ENCODE results near the gene CMC1.

DNA sequence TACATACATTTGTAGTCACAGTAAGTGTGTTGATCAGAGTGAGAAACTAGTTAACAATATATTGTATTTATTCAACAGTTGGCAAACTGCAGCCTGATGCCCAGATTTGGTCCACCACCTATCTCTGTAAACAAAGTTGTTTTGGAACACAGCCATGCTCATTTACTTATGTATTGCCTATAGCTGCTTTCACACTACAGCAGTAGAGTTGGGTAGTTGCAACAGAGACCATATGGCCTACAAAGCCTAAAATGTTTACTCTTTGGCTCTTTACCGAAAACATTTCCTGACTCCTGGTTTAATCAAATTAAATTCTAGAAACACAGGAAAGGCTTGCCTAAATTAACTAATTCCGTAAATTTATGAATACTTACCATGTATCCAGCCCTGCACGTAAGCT lies 39.4 kb downstream of the CMC1 start:
- TF ChIP-seq, protein P1, sequence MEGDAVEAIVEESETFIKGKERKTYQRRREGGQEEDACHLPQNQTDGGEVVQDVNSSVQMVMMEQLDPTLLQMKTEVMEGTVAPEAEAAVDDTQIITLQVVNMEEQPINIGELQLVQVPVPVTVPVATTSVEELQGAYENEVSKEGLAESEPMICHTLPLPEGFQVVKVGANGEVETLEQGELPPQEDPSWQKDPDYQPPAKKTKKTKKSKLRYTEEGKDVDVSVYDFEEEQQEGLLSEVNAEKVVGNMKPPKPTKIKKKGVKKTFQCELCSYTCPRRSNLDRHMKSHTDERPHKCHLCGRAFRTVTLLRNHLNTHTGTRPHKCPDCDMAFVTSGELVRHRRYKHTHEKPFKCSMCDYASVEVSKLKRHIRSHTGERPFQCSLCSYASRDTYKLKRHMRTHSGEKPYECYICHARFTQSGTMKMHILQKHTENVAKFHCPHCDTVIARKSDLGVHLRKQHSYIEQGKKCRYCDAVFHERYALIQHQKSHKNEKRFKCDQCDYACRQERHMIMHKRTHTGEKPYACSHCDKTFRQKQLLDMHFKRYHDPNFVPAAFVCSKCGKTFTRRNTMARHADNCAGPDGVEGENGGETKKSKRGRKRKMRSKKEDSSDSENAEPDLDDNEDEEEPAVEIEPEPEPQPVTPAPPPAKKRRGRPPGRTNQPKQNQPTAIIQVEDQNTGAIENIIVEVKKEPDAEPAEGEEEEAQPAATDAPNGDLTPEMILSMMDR (IDR thresholded peaks at IDR 0.05): no peak
- TF ChIP-seq EP300 (IDR thresholded peaks at IDR 0.05) (no peak), JUN (IDR thresholded peaks at IDR 0.05) (no peak), RARB (CRISPR knock-in tag; IDR thresholded peaks at IDR 0.05) (no peak), RAD21 (conservative IDR thresholded peaks at IDR 0.05 in 1 of 2, IDR thresholded peaks at IDR 0.05 in 1 of 2) (no peak), PHF8 (IDR thresholded peaks at IDR 0.05; ENCODE audit: borderline replicate concordance, low read depth) (no peak)
- TF ChIP-seq, protein P2, sequence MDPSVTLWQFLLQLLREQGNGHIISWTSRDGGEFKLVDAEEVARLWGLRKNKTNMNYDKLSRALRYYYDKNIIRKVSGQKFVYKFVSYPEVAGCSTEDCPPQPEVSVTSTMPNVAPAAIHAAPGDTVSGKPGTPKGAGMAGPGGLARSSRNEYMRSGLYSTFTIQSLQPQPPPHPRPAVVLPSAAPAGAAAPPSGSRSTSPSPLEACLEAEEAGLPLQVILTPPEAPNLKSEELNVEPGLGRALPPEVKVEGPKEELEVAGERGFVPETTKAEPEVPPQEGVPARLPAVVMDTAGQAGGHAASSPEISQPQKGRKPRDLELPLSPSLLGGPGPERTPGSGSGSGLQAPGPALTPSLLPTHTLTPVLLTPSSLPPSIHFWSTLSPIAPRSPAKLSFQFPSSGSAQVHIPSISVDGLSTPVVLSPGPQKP (IDR thresholded peaks at IDR 0.05; ENCODE audit: low read depth, low read length): no peak

Measured in A549 (cell line).